Stimulated activated CD4-positive, alpha-beta T cell treated with anti-CD3 and anti-CD28 coated beads, Interleukin-1b, Interleukin-23, amount 100 ng/mL, for 48 hours (primary cell): ENCODE data around the gene GFRA3.
"Not testable (repeated sequence)": the region's sequence is repeated elsewhere in the genome, so short reads cannot be mapped to it uniquely, and the experiment has no call there.

Experiments used
- DNase-seq: peaks from one replicate; pipeline ENCODE4 v3.0.0-alpha.2; 2020

The GFRA3 gene

GRCh38 chr5:138274189-138274853 lies at the start of gene GFRA3:
GFRA3 (minus strand) TSS chr5:138274621; CDS start chr5:138274424, 197 bp downstream.
- no peak for DNase-seq

DNA sequence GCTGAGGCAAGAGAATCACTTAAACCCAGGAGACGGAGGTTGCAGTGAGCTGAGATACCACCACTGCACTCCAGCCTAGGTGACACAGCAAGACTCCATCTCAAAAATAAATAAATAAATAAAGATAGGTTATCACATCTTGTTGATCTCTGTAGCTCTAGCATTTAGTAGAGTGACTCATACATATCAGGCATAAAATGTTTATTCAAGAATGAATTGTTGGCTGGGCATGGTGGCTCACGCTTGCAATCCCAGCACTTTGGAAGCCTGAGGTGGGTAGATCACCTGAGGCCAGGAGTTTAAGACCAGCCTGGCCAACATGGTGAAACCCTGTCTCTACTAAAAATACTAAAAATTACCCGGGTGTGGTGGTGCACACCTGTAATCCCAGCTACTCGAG lies 43.8 kb upstream of the GFRA3 start:
- not testable (repeated sequence) for DNase-seq

DNA sequence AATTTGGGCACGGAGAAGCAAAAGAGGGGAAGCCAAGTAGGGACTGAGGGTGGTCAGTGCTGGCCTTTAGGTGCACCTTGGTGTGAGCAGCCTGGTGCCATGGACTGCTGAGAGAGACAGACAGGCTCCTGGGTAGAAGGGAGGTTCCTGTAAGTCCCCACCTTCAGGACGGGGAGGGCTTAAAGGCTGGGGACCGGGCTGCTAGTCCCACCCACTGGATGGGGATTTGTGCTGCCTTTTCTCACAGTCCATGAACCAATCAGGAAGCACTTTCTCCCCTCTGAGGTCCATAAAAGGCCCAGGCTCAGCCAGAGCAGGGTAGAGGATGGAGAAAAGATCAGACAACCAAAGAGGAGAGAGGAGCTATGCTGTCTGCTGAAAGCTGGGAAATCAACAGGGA lies 41.9 kb upstream of the GFRA3 start:
- DNase-seq: no peak

- no peak for DNase-seq
Measured at GRCh38 chr5:138315751-138316278, 41.4 kb upstream of the GFRA3 start.

- no peak for DNase-seq
Measured at GRCh38 chr5:138305797-138306196, 31.4 kb upstream of the GFRA3 start.

DNA sequence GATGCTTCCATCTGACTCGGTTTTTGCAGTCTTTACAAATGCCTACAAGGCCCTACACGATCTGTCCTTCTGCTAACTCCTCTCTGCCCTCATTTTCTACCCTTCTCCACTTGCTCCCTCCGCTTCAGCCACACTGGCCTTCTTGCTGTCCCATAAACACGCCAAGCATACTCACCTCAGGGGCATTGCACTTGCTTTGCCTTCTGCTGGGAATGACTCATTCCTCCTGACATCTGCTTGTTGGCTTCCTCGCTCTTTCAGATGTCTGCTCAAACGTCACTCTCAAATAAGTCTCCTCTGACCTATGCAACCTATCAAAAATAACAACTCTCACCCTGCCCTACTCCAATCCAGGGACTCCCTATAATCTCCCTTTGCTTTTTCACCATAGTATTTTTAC lies 29.0 kb upstream of the GFRA3 start:
- no peak for DNase-seq

DNA sequence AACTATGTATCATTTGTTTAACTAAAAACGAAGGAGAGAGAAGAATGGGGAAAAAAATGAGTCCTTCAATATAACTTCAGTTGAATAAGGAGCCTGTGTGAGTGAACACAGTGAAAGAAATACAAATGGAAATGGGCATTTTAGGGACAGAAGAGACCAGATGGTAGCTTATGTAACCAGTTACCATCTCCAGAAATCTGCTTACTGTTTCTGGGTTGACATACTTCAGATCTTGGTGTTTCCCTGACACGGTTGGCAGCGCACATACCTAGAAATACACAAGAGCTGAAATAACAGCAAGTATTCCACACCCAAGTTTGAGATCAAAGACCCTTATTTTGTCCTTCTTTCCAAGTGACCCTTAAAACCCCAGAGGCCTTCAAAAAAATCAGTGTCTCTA lies 14.9 kb upstream of the GFRA3 start:
- DNase-seq: no peak

GRCh38 chr5:138287246-138287645 lies 12.8 kb upstream of the GFRA3 start:
- no peak for DNase-seq

GRCh38 chr5:138282920-138283742 lies 8.7 kb upstream of the GFRA3 start:
- DNase-seq: no peak

GRCh38 chr5:138280915-138281314 lies 6.5 kb upstream of the GFRA3 start:
- DNase-seq: no peak

- DNase-seq: no peak
Measured at GRCh38 chr5:138276402-138277054, 2.1 kb upstream of the GFRA3 start.

- DNase-seq: no peak
Measured at GRCh38 chr5:138275895-138276294, 1.5 kb upstream of the GFRA3 start.

GRCh38 chr5:138275379-138275782 lies 960 bp upstream of the GFRA3 start:
- no peak for DNase-seq

- DNase-seq: no peak
Measured at GRCh38 chr5:138273834-138274188, 610 bp downstream of the GFRA3 start.

GRCh38 chr5:138272681-138273080 lies 1.7 kb downstream of the GFRA3 start:
- no peak for DNase-seq

DNA sequence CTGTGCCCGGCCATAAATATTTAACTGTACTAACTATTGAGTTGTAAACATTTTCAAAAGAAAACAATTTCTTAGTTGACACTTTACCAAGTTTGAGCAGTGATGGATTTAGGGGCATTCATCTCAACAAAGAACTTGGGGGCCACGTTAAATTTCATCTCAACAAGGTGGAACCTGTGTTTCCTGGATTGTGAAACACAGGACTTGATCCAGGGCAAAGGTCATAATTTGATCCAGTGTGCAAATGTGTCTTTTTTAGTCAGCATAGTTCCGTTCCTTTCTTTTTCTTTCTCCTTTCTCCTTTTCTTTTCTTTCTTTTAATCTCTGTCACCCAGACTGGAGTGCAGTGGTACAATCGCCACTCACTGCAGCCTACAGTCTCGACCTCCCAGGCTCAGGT lies 3.1 kb downstream of the GFRA3 start:
- no peak for DNase-seq

DNA sequence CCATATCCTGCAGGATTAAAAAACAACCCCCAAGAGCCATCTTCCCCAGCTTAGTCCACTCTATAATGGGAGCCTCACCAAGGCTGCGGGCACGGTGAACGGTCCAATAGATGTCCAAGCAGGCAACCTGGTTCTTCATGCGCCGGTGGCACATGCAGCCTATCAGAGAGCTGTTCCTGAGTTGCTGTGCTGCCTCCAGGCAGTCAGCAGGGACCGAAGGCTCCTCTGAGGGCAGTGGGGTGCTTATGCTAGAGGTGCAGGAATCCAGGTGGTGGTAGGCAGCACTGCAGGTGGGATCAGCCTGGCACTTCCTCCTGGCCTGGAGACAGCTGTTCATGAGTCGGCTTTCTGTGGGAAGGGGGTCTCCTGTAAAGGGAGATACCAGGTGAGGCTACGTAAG lies 10.2 kb downstream of the GFRA3 start:
- DNase-seq: no peak

DNA sequence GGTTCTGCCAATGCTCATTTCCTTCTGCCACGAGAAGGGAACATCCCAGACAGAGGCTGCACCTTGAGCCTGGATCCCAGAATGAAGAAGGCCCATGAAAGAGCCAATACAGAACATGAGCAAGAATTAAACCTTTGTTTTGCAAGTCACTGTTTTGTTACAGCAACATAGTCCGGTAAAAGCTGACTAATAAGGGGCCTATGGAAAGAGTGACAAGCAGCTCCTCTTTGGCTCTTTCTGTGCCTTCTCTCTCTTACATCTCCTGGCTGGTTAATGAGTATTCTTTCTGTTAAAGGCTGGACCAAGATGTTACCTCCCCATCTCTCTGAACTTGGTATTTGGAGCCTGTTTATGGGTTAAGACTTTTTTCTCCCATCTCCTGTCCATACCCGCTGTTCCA lies 10.8 kb downstream of the GFRA3 start:
- no peak for DNase-seq

DNA sequence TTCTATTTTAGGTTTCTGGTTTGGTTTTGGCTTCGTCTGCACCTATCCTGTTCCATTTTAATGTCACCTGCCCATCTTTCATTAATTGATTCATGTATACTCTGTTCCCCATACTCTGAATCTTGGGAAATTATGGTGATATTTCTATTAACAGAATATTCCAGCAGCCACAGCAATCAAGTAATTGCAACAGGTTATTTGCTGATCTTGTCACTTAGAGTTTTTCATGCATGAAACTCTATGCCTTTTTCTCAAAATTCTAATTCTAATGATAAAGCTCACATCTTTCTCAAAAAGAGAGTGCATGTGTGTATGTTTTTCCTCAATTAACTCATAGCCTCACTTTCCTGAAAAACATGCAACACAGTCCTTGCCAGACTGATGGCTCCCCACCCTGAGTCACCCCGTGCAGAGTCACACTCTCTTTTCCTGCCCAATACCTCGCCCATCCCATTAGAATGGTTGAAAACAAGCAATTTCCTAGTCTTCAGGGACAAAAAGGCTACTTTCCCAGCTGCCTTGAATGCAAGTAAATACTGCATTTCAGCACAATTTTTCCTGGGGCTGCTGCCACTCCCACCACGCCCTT lies 15.6 kb downstream of the GFRA3 start:
- no peak for DNase-seq

DNA sequence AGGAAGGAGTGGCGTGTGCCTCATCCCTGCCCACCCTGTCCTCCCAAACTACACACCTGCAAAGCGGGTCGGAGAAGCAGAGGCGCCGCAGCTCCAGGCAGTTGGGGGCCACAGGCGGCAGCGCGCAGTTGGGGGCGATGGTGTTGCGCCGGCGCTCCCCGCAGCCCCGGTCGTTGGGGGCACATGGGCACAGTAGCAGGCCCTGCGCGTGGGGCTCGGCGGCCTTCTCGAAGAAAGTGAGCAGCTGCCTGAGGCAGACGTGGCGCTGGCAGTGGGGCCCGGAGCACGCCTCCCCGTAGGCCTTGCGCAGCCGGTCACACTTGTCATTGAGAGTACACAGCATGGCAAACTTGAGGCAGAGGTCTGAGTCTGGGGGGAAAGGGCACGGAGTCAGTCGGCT lies 16.8 kb downstream of the GFRA3 start:
- DNase-seq: no peak

DNA sequence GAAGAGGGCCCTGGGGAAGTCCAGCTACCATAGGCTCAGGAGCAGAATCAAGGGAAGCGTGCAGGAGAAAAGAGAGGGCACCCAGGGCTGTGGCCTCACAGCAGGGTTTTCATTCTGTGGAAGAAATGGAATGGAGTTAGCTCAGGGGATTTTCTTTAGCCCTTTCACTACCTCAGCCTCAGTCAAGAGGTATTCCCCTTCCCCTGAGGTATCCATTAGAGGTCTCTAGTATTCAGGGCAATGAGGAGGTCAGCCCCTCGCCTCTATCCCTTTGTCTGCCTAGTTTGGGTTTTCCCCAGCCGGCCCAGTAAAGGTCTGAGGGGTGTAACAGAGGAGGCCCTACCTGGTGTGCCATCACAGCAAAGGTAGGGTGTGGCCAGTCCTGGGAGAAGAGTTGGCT lies 21.5 kb downstream of the GFRA3 start:
- no peak for DNase-seq

- not testable (repeated sequence) for DNase-seq
Measured at GRCh38 chr5:138247800-138248199, 26.6 kb downstream of the GFRA3 start.

DNA sequence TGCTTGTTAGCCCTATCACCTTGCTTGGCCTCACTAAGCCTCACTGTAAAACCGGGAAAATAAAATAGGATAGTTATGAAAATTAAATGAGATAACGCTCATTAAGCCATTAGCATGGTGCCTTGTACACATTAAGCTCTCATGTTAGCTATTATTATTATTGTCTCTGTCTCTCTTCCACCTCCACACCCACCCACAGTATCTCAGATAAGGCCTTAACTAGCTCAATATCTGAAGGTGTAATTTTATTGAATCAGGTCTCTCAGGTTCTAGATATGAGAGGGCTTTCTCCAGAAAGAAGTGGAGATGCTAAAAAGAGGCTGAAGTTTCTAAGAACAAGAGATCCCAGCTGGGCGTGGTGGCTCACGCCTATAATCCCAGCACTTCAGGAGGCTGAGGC lies 27.6 kb downstream of the GFRA3 start:
- no peak for DNase-seq
